ENCODE measurements around the gene ADK. TPM values are rescaled to one million over a fixed set of nuclear protein-coding genes. Genes with fewer than 3 reads are reported as not detected.

Gene ADK
- total RNA-seq, 1 donor from 2014 or later, result 53.0 TPM

GRCh38 chr10:74388801-74389200 lies 237.8 kb downstream of the ADK start:
- TF ChIP-seq CTCF (IDR thresholded peaks at IDR 0.05), result no peak
- intact Hi-C loops (cut with DNase I), result no loop called here
- Histone ChIP-seq H3K27me3 (no peaks in the 10 kb centered on the region), H3K4me1 (no peaks in the 10 kb centered on the region), H3K9me3 (no peaks in the 10 kb centered on the region), H3K27ac (no peak overlapping the region), H3K4me3 (no peak overlapping the region), H3K36me3 (no peaks in the 10 kb centered on the region)
- ATAC-seq (no peak), DNase-seq (no peak)

- Histone ChIP-seq H3K4me3 (no peak overlapping the region), H3K27ac (no peak overlapping the region), H3K36me3 (no peaks in the 10 kb centered on the region), H3K9me3 (no peaks in the 10 kb centered on the region), H3K27me3 (no peaks in the 10 kb centered on the region), H3K4me1 (no peaks in the 10 kb centered on the region)
- no peak for ATAC-seq
- DNase-seq, result no peak
- TF ChIP-seq CTCF (IDR thresholded peaks at IDR 0.05), result no peak
- intact Hi-C loops (cut with DNase I), result no loop called here
Measured at GRCh38 chr10:74391786-74392185, 240.8 kb downstream of the ADK start.

GRCh38 chr10:74394416-74394969 lies 243.5 kb downstream of the ADK start:
- Histone ChIP-seq H3K4me3 (no peak overlapping the region), H3K4me1 (no peaks in the 10 kb centered on the region), H3K27ac (no peak overlapping the region), H3K9me3 (no peaks in the 10 kb centered on the region), H3K36me3 (no peaks in the 10 kb centered on the region), H3K27me3 (no peaks in the 10 kb centered on the region)
- intact Hi-C loops (cut with DNase I), result no loop called here
- no peak for TF ChIP-seq CTCF (IDR thresholded peaks at IDR 0.05)
- DNase-seq (no peak), ATAC-seq (no peak)

- Histone ChIP-seq H3K27me3 (no peaks in the 10 kb centered on the region), H3K36me3 (no peaks in the 10 kb centered on the region), H3K4me1 (no peaks in the 10 kb centered on the region), H3K27ac (no peak overlapping the region), H3K9me3 (no peaks in the 10 kb centered on the region), H3K4me3 (no peak overlapping the region)
- intact Hi-C loops (cut with DNase I), result no loop called here
- DNase-seq, result no peak
- no peak for ATAC-seq
- TF ChIP-seq CTCF (IDR thresholded peaks at IDR 0.05), result no peak
Measured at GRCh38 chr10:74400186-74400585, 249.2 kb downstream of the ADK start.

- no peak for ATAC-seq
- no peak for TF ChIP-seq CTCF (IDR thresholded peaks at IDR 0.05)
Measured at GRCh38 chr10:74406006-74406405, 255.0 kb downstream of the ADK start.

More at GRCh38 chr10:74406006-74406405, 255.0 kb downstream of the ADK start:
- H3K4me3 ChIP-seq, result no peak overlapping the region
- H3K27me3 ChIP-seq, result no peaks in the 10 kb centered on the region
- H3K9me3 ChIP-seq, result no peaks in the 10 kb centered on the region
- H3K4me1 ChIP-seq, result no peaks in the 10 kb centered on the region
- no peaks in the 10 kb centered on the region for H3K36me3 ChIP-seq
- intact Hi-C loops (cut with DNase I), result no loop called here
- no peak for DNase-seq
- H3K27ac ChIP-seq, result no peak overlapping the region

All from upper lobe of right lung (tissue), 1 donor.